Endothelial cell of umbilical vein (primary cell): ENCODE data around the gene TM9SF3. TPM values are rescaled to one million over a fixed set of nuclear protein-coding genes. Genes with fewer than 3 reads are reported as not detected.
A peak's percentile ranks its signal among the peaks of the same experiment; 100 is the strongest.

Source experiments
- BruUV-seq: library from RNA; stranded (reverse); fragments of 400-500 nt; replicated peaks from 2 replicates; lab custom pipeline; 2021; lab: Mats Ljungman, UMichigan
- CTCF ChIA-PET: fragments of 300-600, 350-600 bp; sonication (Branson Sonifier 250); formaldehyde crosslinking; loops from one replicate; lab custom pipeline; 2021; ENCODE audit warnings: antibody characterized with exemption, inconsistent platforms; lab: Charles Lee
- POLR2A ChIA-PET: fragments of 300-600, 350-600 bp; sonication (Branson Sonifier 250); formaldehyde crosslinking; loops from one replicate; lab custom pipeline; 2021; ENCODE audit warnings: antibody characterized with exemption, inconsistent platforms; lab: Charles Lee
- DNase-seq: peaks from one replicate; pipeline ENCODE4 v3.0.0-alpha.2; 2011; ENCODE audit warnings: low read depth, low spot score
- FAIRE-seq: peaks from 2 replicates; lab custom pipeline; 2011; peaks lifted over from hg19 to GRCh38; lab: Jason Lieb, UNC
- H2AFZ ChIP-seq: 2 replicates; pipeline ENCODE4 v1.6.0; 2012; ENCODE audit warnings: low read depth, low read length, control low read depth, inconsistent platforms
- H3K27ac ChIP-seq: 2 replicates; pipeline ENCODE4 v1.5.1; 2011; ENCODE audit warnings: low read depth, mild to moderate bottlenecking, control low read depth, low read length, moderate library complexity; ENCODE audit not compliant: insufficient read depth
- H3K27me3 ChIP-seq, 2 experiments: 2 replicates each; pipeline versions ENCODE4 v1.6.0 to v1.6.1; 2011; ENCODE audit warnings: low read length in 2 of 2, mixed read lengths in 1 of 2; ENCODE audit not compliant: control insufficient read depth in 2 of 2, insufficient read depth in 2 of 2
- H3K36me3 ChIP-seq, 2 experiments: 2 replicates in 1 of 2; 3 replicates in 1 of 2; pipeline ENCODE4 v1.5.1; 2011; ENCODE audit warnings: low read length in 2 of 2, mild to moderate bottlenecking in 1 of 2, moderate library complexity in 1 of 2; ENCODE audit not compliant: control insufficient read depth in 2 of 2, insufficient read depth in 2 of 2; ENCODE audit errors: extremely low read depth in 1 of 2
- H3K4me1 ChIP-seq: 3 replicates; pipeline ENCODE4 v1.5.1; 2011; ENCODE audit warnings: mild to moderate bottlenecking, low read length; ENCODE audit not compliant: control insufficient read depth, insufficient read depth; ENCODE audit errors: extremely low read depth
- H3K4me2 ChIP-seq: 2 replicates; pipeline ENCODE4 v1.6.1; 2011; ENCODE audit warnings: low read length, control low read depth, mixed read lengths; ENCODE audit not compliant: insufficient read depth
- H3K4me3 ChIP-seq, 3 experiments: fragments of 200-600 bp in 1 of 3; sonication (generic), shearing (Covaris generic) in 1 of 3; replicated peaks in 1 of 3; 2 replicates each; pipeline ENCODE4 v1.5.1; 2011 to 2016; ENCODE audit warnings: control low read depth in 3 of 3, low read length in 3 of 3, mild to moderate bottlenecking in 2 of 3, inconsistent platforms in 1 of 3, low read depth in 1 of 3, moderate library complexity in 1 of 3; ENCODE audit not compliant: insufficient read depth in 1 of 3
- H3K79me2 ChIP-seq: 2 replicates; pipeline ENCODE4 v1.6.0; 2012; ENCODE audit warnings: low read length, inconsistent platforms; ENCODE audit not compliant: control insufficient read depth, insufficient read depth
- H3K9ac ChIP-seq: replicated peaks from 2 replicates; pipeline ENCODE3; 2011; ENCODE audit warnings: low read length, control low read depth; ENCODE audit not compliant: insufficient read depth; ENCODE audit errors: extremely low read depth
- H3K9me1 ChIP-seq: replicated peaks from 3 replicates; pipeline ENCODE4 v1.6.0; 2011; ENCODE audit warnings: mild to moderate bottlenecking, low read length; ENCODE audit not compliant: control insufficient read depth, insufficient read depth; ENCODE audit errors: extremely low read depth
- H3K9me3 ChIP-seq: replicated peaks from 2 replicates; pipeline ENCODE4 v1.5.1; 2012; ENCODE audit warnings: low read length, inconsistent platforms; ENCODE audit not compliant: control insufficient read depth, insufficient read depth
- H4K20me1 ChIP-seq: replicated peaks from 2 replicates; pipeline ENCODE3; 2011; ENCODE audit warnings: mild to moderate bottlenecking, low read length; ENCODE audit not compliant: control insufficient read depth, insufficient read depth; ENCODE audit errors: extremely low read depth
- POLR2A ChIP-seq: IDR thresholded peaks from 2 replicates; pipeline ENCODE4 v1.6.1; 2012; ENCODE audit warnings: low read depth, mild to moderate bottlenecking, control low read depth, low read length
- dilution Hi-C: fragments of 300-500 bp; cut with MboI; formaldehyde crosslinking; loops from one replicate; pipeline ENCODE4 v1.15.0; 2019; ENCODE audit warnings: low sequenced_read_pairs; ENCODE audit not compliant: extremely low pct_ligation_motif_present
- intact Hi-C: fragments of 100-400 bp; cut with micrococcal nuclease; formaldehyde crosslinking; loops from one replicate; pipeline ENCODE4 v1.10.0; 2022
- polyA plus RNA-seq, 4 experiments: library from polyadenylated mRNA; depleted of rRNA in 3 of 4; stranded (reverse) in 3 of 4; unstranded in 1 of 4; fragments of >200 nt; gene quantifications; 2 replicates each; pipeline versions ENCODE4 v1.2.1 to v1.2.3, GENCODE V29; 2011 to 2012; ENCODE audit warnings: missing spikeins in 1 of 4
- total RNA-seq: library from RNA; stranded (reverse); gene quantifications from 2 replicates; pipeline ENCODE4 v1.2.3, GENCODE V29; 2021
- TF ChIP-seq, protein P1 (sequence below), 2 donors: IDR thresholded peaks; 1 replicate in 1 of 2; 2 replicates in 1 of 2; pipeline ENCODE4 v1.5.1; 2011; ENCODE audit warnings: low read length in 2 of 2, mild to moderate bottlenecking in 2 of 2, moderate library complexity in 2 of 2, control low read depth in 1 of 2, inconsistent platforms in 1 of 2, low read depth in 1 of 2; ENCODE audit not compliant: insufficient read depth in 1 of 2; ENCODE audit errors: extremely low read depth in 1 of 2
- TF ChIP-seq, protein P2 (sequence below): IDR thresholded peaks from 2 replicates; pipeline ENCODE4 v1.6.1; 2011; ENCODE audit not compliant: insufficient read depth, insufficient read length

The TM9SF3 gene
- total and polyA plus RNA-seq, 2 donors (not counting 3 experiments of a cell fraction or from before 2014, with no cell fraction given): 133 to 144 TPM

DNA sequence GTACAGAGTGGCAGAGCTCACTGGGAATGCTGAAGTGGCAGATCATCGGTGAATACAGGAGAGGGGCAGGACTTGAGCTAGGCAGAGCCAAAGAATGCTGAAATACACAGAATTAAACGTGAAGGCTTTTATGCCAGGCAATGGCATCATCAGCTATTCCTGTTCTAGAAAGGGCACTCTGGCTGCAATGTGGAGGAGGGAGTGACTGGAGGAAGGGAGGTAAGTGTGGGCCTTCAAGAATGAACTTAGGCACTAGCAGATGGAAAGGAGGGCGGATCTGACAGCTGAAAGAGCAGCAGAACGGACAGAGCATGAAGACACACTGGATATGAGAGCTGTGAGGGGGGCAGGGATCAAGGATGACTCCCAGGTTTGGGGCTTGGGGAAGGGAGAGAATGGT is 12.0 kb upstream of the TM9SF3 start:
- TF ChIP-seq POLR2A: no peak
- TF ChIP-seq, protein P1, sequence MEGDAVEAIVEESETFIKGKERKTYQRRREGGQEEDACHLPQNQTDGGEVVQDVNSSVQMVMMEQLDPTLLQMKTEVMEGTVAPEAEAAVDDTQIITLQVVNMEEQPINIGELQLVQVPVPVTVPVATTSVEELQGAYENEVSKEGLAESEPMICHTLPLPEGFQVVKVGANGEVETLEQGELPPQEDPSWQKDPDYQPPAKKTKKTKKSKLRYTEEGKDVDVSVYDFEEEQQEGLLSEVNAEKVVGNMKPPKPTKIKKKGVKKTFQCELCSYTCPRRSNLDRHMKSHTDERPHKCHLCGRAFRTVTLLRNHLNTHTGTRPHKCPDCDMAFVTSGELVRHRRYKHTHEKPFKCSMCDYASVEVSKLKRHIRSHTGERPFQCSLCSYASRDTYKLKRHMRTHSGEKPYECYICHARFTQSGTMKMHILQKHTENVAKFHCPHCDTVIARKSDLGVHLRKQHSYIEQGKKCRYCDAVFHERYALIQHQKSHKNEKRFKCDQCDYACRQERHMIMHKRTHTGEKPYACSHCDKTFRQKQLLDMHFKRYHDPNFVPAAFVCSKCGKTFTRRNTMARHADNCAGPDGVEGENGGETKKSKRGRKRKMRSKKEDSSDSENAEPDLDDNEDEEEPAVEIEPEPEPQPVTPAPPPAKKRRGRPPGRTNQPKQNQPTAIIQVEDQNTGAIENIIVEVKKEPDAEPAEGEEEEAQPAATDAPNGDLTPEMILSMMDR (IDR thresholded peaks at IDR 0.05; ENCODE audit: extremely low read depth in 1 of 2, insufficient read depth in 1 of 2, low read depth in 1 of 2, low read length in 2 of 2): no peak
- H3K9me1 ChIP-seq: no peaks in the 10 kb centered on the region
- H3K79me2 ChIP-seq: no peaks in the 10 kb centered on the region
- peaks cover 6 to 12% of the 10 kb centered on the region in 2 experiments for H3K27me3 ChIP-seq
- ChIA-PET CTCF (no interaction called here), POLR2A (no interaction called here)
- no TSS peak for BruUV-seq
- FAIRE-seq: no peak
- no peaks in the 10 kb centered on the region for H3K9me3 ChIP-seq
- H3K4me3 ChIP-seq: no peak overlapping the region
- no peak for DNase-seq
- no peaks in the 10 kb centered on the region for H4K20me1 ChIP-seq
- no peaks in the 10 kb centered on the region for H3K36me3 ChIP-seq
- intact Hi-C loops: no loop called here
- dilution Hi-C loops: no loop called here
- no peak overlapping the region for H2AFZ ChIP-seq
- no peak overlapping the region for H3K27ac ChIP-seq
- no peaks in the 10 kb centered on the region for H3K4me1 ChIP-seq
- no peak overlapping the region for H3K9ac ChIP-seq
- no peak overlapping the region for H3K4me2 ChIP-seq

DNA sequence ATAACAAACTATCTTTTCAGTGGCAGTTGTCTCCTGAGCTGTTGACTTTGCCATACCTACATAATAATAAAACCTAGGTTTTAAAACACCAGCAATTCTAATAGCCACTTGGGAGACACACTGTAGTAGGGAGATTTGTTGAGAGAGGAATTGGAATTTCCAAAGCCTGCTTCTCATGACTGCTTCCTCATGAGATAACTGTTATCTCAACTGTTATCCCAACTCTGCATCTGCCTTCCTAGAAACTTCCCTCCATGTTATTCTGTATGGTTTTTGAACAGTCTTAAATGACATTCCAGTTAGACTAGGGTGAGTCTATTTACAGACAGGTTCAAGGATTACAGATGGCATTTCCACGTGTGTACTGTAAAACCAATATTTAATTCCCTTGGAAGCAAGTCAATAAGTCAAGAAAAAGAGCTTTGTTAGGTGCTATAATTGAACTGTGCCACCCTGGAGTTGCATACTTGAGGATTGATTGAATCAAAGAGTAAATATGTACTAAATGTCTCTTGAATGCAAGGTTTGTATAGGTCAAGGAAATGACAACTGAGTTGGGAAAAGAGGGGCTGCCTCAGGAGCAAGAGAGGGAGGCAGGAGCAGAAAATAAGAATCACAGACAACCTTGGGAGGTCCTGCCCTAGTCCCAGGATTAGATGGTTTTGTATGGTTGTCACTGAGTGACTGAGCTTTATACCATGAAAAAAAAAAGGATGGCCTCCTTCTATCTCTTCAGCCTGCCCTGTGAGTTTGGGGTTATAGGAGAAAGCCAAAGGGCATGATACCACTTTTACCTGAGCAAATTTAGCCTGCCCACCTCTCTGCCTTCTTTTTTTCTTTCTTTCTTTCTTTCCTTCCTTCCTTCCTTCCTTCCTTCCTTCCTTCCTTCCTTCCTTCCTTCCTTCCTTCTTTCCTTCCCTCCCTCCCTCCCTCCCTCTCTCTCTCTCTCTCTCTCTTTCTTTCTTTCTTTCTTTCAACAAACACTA is 9.9 kb upstream of the TM9SF3 start:
- Histone ChIP-seq H3K27ac (no peak overlapping the region), H4K20me1 (no peaks in the 10 kb centered on the region), H2AFZ (no peak overlapping the region), H3K79me2 (no peaks in the 10 kb centered on the region), H3K9me3 (no peaks in the 10 kb centered on the region), H3K27me3 (peaks cover 4 to 15% of the 10 kb centered on the region in 2 experiments), H3K4me1 (no peaks in the 10 kb centered on the region), H3K4me3 (no peak overlapping the region), H3K4me2 (no peak overlapping the region), H3K9ac (no peak overlapping the region), H3K9me1 (no peaks in the 10 kb centered on the region), H3K36me3 (no peaks in the 10 kb centered on the region)
- BruUV-seq: no TSS peak
- FAIRE-seq (peak; percentile 49), DNase-seq (no peak)
- intact Hi-C loops (no loop called here), dilution Hi-C loops (no loop called here)
- TF ChIP-seq, protein P2, sequence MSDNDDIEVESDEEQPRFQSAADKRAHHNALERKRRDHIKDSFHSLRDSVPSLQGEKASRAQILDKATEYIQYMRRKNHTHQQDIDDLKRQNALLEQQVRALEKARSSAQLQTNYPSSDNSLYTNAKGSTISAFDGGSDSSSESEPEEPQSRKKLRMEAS: no peak
- ChIA-PET CTCF (interaction anchor here (1.2 kb wide), 1 partner anchor 43 kb away, joined by 3 read pairs; no protein-coding TSS in a partner anchor), POLR2A (no interaction called here)
